Activated naive CD4-positive, alpha-beta T cell treated with anti-CD3 and anti-CD28 coated beads, Interleukin-2, amount 10 ng/mL, durations not matched to agents 7 days and 5 days (primary cell): Measurements from ENCODE around the gene ARHGAP44.

Experiments used
- CTCF ChIA-PET: fragments of 350-600 bp; sonication (Branson Sonifier 250); formaldehyde crosslinking; loops from one replicate; lab custom pipeline; 2021; ENCODE audit warnings: antibody characterized with exemption; lab: Charles Lee
- DNase-seq: peaks from one replicate; pipeline ENCODE4 v3.0.0-alpha.2; 2020
- H3K27ac Mint-ChIP-seq: one replicate; pipeline ENCODE4 v1.8.0; 2021; ENCODE audit warnings: mild to moderate bottlenecking, moderate library complexity, mixed read lengths
- H3K27me3 Mint-ChIP-seq: one replicate; pipeline ENCODE4 v1.8.0; 2021; ENCODE audit warnings: mild to moderate bottlenecking, mixed read lengths
- H3K36me3 Mint-ChIP-seq: one replicate; pipeline ENCODE4 v1.8.0; 2021; ENCODE audit warnings: mixed read lengths
- H3K4me1 Mint-ChIP-seq: one replicate; pipeline ENCODE4 v1.8.0; 2021; ENCODE audit warnings: mixed read lengths
- H3K4me3 Mint-ChIP-seq: one replicate; pipeline ENCODE4 v1.8.0; 2021; ENCODE audit warnings: mild to moderate bottlenecking, moderate library complexity, mixed read lengths
- H3K9me3 Mint-ChIP-seq: one replicate; pipeline ENCODE4 v1.8.0; 2021; ENCODE audit warnings: mixed read lengths

The ARHGAP44 gene

DNA sequence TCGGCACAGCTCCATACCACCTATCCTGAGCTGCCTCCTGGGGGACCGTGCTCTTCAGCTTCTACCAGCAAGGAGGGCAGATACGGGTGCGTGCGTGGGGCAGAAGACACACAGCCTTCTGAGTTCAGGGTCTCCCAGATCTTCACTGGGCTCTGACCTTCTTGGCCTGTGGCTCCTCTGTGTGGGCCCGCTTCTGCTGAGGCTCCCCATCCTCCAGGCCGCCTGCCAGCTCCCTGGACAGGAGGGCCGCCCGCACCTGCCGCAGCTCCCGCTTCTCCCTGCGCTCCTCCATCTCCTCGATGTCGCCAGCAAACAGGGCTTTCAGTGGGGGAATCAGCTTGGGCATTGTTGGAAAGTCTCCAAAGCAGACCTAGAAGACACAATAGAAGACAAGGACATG lies 203.4 kb downstream of the ARHGAP44 start:
- no peaks in the 10 kb centered on the region for H3K9me3 Mint-ChIP-seq
- no peaks in the 10 kb centered on the region for H3K4me1 Mint-ChIP-seq
- DNase-seq = no peak
- H3K27me3 Mint-ChIP-seq = no peaks in the 10 kb centered on the region
- H3K4me3 Mint-ChIP-seq = no peak overlapping the region
- CTCF ChIA-PET = interaction anchor here (0.8 kb wide), 1 partner anchor 38 kb away, joined by 3 read pairs; no protein-coding TSS in a partner anchor
- H3K36me3 Mint-ChIP-seq = peaks cover 58% of the 10 kb centered on the region
- H3K27ac Mint-ChIP-seq = no peak overlapping the region

DNA sequence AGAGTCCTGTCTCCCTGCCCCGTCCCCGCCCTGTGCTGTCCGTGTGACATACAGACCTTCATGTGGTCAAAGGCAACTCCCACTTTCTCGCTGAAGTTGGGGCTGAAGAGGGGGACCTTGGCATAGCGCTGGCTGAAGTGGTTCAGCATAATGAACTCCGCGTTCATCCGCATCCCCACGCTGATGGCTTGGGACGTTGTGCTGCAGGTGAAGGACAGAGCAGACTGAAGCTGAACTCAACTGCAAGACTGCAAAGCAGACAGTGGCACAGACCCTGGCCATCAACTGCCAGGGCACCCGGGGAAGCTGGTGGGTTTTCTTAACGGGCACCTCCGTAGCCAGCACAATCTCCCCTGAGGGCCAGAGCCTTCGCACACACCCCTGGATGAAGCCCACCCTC lies 204.3 kb downstream of the ARHGAP44 start:
- Mint-ChIP-seq H3K36me3 (peaks cover 64% of the 10 kb centered on the region), H3K27ac (peak overlapping the region; percentile 37), H3K4me3 (no peak overlapping the region), H3K4me1 (no peaks in the 10 kb centered on the region), H3K9me3 (no peaks in the 10 kb centered on the region), H3K27me3 (no peaks in the 10 kb centered on the region)
- DNase-seq = no peak
- CTCF ChIA-PET = no interaction called here

DNA sequence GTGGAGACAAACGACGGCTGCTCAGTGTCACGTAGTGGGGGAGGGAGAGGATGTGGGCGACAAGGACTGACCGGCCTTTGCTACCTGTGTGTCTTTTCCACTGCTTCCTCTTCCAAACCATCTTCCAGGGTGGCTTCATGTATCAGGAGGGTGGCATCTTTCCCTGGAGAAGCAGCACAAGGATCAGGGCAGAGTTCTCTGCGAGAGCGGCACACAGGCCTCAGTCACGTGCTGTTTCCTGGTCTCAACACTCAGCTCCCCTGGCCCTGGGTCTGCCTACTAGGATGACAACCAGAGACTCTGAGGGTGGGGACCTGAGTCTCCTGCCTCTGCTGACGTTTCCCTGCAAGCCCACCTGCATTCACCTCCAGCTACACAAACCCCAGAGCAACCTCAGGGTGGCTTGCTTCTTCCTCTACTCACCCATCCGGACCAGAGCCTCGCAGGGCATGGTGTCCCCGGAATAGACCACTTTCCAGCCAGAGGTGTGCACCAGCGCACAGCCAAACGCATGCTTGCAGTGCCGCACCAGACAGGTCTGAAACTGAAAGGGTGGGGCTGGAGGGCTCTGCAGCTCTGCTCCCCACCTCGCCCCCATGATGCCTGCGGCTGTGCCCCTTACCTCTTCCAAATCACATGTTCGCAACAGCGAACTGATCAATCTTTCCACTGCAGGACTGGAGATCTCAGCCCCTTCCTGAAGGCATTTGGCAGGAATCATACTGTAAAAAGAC lies 205.2 kb downstream of the ARHGAP44 start:
- Mint-ChIP-seq H3K36me3 (peaks cover 67% of the 10 kb centered on the region), H3K4me1 (no peaks in the 10 kb centered on the region), H3K4me3 (no peak overlapping the region), H3K27ac (no peak overlapping the region), H3K27me3 (no peaks in the 10 kb centered on the region), H3K9me3 (no peaks in the 10 kb centered on the region)
- CTCF ChIA-PET = interaction anchor here (2.0 kb wide), 1 partner anchor 9 kb away, joined by 7 read pairs; no protein-coding TSS in a partner anchor
- no peak for DNase-seq

DNA sequence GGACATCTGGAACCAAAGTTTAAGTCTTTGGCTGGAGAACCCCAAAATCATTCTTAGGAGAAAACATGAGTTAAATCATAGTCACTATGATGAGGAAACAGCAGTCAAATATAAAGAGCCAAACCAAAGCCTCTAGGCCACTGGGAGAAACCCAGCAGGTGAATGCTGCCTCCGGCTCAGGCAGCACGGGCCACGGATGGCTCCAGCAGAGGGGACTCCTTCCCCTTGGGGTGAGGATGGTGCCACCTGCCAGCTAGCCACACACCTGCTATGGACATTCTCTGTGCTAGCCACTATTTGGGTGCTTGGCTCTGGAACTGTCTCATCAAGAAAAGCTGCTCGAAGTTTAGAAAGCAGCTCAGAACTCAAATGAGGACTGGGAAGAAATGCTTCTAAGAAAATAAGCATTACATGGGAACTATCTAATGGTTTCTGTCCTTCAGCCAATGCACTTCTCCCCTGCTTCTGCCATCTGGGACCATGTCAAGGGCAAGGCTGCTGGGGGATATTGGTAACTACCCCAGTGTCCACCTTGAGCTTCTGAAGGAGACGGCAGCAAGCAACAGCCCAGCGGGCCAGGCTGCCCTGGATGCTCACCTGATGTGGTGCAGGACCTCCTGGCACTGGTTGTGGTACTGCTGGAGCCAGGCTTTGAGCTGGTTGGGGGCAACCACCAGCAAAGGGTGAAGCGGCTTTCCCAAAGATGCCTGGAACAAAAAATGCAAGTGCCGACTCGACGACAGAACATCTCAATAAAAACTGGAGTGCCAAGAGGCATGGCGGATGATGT lies 206.0 kb downstream of the ARHGAP44 start:
- Mint-ChIP-seq H3K27me3 (no peaks in the 10 kb centered on the region), H3K36me3 (peaks cover 63% of the 10 kb centered on the region), H3K27ac (no peak overlapping the region), H3K9me3 (no peaks in the 10 kb centered on the region), H3K4me3 (no peak overlapping the region), H3K4me1 (no peaks in the 10 kb centered on the region)
- CTCF ChIA-PET = interaction anchor here (2.0 kb wide), 1 partner anchor 8 kb away, joined by 7 read pairs; no protein-coding TSS in a partner anchor
- DNase-seq = no peak

DNA sequence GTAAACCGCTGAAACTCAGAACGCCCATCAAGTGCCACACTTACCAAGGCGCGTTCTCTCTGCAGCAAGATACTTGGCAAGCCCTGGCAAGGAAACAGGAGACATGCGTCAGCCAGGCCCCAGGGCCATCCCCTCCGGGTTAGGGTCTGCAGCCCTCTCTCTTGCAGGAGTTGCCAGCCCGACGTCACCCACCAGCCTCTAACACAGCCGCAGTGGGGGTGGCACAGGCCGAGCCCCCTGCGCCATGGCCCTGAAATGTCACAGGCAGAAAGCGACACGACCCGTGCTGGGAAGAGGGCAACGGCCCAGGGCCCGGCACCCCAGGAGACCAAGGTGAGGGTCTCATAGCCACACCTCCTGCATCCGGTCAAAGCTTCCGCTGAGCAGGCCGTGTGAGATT lies 206.6 kb downstream of the ARHGAP44 start:
- Mint-ChIP-seq H3K9me3 (no peaks in the 10 kb centered on the region), H3K36me3 (peaks cover 60% of the 10 kb centered on the region), H3K4me3 (no peak overlapping the region), H3K4me1 (no peaks in the 10 kb centered on the region), H3K27ac (no peak overlapping the region), H3K27me3 (no peaks in the 10 kb centered on the region)
- no peak for DNase-seq
- CTCF ChIA-PET = interaction anchor here (2.0 kb wide), 1 partner anchor 8 kb away, joined by 7 read pairs; no protein-coding TSS in a partner anchor

DNA sequence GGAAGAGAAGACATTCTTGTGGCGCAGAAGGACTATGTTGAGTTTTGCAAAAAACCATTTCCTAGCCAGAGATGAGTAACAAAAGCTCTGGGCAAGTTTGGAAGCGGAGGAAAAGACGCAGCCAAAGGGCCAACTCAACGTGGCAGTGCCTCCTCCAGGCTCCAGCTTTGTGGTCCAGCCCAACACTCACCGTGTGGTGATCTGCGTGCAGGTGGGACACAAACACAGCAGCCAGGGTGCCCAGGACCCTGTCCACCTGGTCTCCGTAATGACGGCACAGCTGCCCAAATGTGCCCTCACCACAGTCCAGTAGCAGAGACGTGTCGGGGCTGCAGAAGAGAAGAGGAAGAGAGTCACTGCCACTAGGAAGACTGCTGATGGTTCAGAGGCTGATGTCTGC lies 207.1 kb downstream of the ARHGAP44 start:
- CTCF ChIA-PET = no interaction called here
- Mint-ChIP-seq H3K27ac (no peak overlapping the region), H3K4me1 (no peaks in the 10 kb centered on the region), H3K9me3 (no peaks in the 10 kb centered on the region), H3K27me3 (no peaks in the 10 kb centered on the region), H3K4me3 (no peak overlapping the region), H3K36me3 (peaks cover 58% of the 10 kb centered on the region)
- no peak for DNase-seq

DNA sequence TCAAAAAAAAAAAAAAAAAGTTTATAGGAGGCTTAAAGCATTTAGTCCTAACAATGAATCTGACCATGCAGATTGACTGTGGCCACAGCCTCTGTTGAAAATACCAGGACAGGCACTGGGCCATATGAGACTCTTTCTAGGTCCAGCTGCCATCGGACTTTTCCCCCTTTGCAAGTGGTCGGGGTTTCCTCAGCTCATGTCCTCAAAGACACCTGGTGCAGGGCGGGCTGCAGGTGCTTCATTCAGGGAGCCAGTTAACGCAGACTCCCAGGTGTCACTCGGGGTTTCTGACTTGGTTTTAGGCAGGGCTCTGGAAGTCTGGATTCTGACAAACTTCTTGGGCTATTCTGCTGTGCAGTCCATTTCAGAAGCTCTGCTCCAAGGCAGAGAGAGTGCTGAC lies 207.6 kb downstream of the ARHGAP44 start:
- Mint-ChIP-seq H3K4me1 (no peaks in the 10 kb centered on the region), H3K27ac (no peak overlapping the region), H3K27me3 (no peaks in the 10 kb centered on the region), H3K9me3 (no peaks in the 10 kb centered on the region), H3K36me3 (peaks cover 53% of the 10 kb centered on the region), H3K4me3 (no peak overlapping the region)
- CTCF ChIA-PET = interaction anchor here (1.0 kb wide), 1 partner anchor 22 kb away, joined by 3 read pairs; no protein-coding TSS in a partner anchor
- no peak for DNase-seq

DNA sequence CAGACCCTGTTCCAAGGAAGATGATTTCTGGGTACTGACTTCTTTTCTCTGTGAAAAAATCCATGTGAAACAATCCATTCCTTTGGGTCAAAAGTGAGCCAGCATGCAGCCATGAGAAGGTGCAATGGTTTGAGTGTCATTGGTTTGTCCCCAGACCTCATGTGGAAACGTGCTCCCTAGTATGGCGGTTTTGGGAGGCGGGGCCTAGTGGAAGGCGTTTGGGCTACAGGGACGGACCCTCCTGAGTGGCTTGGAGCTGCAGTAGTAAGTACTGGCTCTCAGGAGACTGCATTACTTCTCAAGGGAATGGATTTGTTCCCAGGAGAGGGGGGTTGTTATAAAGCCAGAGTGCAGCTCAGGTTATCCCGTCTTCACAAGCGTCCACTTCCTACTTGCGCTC lies 209.2 kb downstream of the ARHGAP44 start:
- Mint-ChIP-seq H3K36me3 (peaks cover 43% of the 10 kb centered on the region), H3K4me1 (no peaks in the 10 kb centered on the region), H3K4me3 (no peak overlapping the region), H3K9me3 (no peaks in the 10 kb centered on the region), H3K27ac (no peak overlapping the region), H3K27me3 (no peaks in the 10 kb centered on the region)
- DNase-seq = no peak
- CTCF ChIA-PET = no interaction called here

DNA sequence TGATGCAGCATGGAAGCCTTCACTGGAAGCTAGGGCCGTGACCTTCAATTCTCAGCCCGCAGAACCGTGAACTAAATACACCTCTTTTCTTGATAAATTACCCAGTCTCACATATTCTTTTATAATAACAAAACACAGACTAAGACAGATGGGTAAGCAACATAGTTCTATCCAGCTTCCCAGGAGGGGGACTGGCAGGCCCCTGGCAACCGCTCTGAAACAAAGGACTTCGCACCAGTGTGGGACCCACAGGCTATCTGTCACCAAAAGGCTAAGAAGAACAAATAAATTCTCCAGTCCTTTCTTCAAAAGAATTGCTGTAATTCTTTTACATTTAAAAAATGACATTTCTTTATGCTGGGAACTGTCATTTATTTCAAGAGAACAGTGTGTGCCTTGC lies 209.6 kb downstream of the ARHGAP44 start:
- Mint-ChIP-seq H3K27ac (no peak overlapping the region), H3K27me3 (no peaks in the 10 kb centered on the region), H3K4me1 (no peaks in the 10 kb centered on the region), H3K4me3 (no peak overlapping the region), H3K36me3 (peaks cover 41% of the 10 kb centered on the region), H3K9me3 (no peaks in the 10 kb centered on the region)
- CTCF ChIA-PET = interaction anchor here (0.6 kb wide), 1 partner anchor 535 kb away, joined by 3 read pairs; no protein-coding TSS in a partner anchor
- DNase-seq = no peak

DNA sequence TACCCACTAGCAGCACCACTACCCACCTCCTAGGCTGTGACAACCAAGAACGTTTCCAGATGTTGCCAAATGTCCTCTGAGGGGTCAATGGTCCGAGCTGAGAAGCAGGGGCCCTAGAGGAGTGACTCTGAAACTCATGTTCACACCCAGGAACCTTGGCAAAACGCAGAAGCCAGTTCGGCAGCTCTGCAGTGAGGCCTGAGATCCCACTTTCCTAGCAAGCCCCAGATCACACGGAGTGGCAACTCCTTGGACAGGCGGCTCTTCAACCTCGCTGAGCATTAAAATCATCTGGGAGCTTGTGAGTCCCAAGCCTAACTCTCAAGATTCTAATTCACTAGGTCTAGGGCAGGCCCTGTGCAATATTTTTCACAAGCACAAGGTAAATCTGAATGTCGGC lies 211.3 kb downstream of the ARHGAP44 start:
- no peak for DNase-seq
- CTCF ChIA-PET = no interaction called here

DNA sequence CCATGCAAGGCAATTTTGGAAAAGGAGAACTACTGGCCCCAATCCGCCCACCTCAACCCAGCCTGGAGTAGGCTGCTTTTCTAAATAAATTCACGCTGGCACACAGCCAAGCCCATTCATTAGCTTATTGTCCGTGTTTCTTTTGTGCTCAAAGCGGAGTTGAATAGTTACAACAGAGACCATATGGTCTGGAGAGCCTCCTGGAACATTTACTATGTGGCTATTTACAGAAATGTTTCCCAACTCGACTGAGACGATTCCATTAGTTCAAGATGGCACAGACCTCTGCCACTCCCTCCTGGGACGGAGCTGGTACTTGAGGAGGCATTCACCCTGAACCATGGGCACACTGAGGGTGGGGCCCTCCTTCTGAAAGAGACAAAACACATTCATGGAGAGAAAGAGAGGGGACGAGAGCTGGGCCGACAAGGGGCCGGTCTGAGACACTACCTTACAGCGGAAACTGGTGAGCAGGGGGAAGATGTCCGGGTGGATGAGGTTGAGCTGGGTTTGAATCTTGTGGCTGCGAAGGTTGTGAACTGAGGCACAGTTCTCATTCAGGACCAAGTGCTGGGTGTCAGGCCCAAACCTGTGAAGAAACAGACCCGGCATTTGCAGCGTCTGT lies 212.8 kb downstream of the ARHGAP44 start:
- no peak overlapping the region for H3K27ac Mint-ChIP-seq
- CTCF ChIA-PET = interaction anchor here (0.6 to 4.1 kb wide), 7 partner anchors 9 to 748 kb away, joined by 3 to 22 read pairs (median 4); partner anchors contain the start of gene ELAC2
- H3K4me1 Mint-ChIP-seq = no peaks in the 10 kb centered on the region
- DNase-seq = no peak
- no peaks in the 10 kb centered on the region for H3K27me3 Mint-ChIP-seq
- H3K4me3 Mint-ChIP-seq = no peak overlapping the region
- no peaks in the 10 kb centered on the region for H3K9me3 Mint-ChIP-seq
- peaks cover 37% of the 10 kb centered on the region for H3K36me3 Mint-ChIP-seq

More for the DNA sequence above, 211.3 kb downstream of the ARHGAP44 start:
- Mint-ChIP-seq H3K36me3 (peaks cover 44% of the 10 kb centered on the region), H3K9me3 (no peaks in the 10 kb centered on the region), H3K4me3 (no peak overlapping the region), H3K27ac (no peak overlapping the region), H3K4me1 (no peaks in the 10 kb centered on the region), H3K27me3 (no peaks in the 10 kb centered on the region)

DNA sequence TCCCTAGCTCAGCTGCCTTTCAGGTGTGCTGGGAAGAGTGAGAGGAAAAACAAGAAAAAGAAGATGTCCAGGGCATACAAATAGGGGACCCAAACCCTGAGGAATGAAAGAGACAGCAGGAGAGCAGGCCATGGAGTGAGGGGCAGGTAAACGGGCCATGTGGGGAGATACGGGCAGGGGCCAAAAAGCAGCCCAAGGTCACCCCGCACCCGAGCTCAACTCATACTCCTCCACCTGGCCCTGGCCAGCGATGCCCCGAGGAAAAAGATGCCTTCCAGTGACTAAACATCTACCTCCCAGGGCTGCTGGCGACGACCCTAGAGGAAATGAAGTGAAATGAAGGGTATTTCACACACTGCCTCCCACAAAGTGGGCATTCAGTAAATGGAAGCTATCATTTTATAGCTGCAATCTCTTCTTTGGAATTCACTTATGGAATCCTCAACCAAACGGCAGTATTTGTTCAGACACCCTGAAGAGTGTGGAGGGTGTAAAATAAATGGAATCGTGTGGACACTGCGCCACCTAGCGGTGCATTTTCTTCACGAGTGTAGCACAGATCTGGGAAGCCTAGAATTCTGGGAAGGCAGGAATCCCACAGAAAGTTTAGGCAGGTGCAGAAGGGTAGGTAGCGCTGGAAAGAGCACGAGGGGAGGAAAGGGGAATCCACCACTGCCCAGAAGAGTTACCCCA lies 213.6 kb downstream of the ARHGAP44 start:
- H3K36me3 Mint-ChIP-seq = peaks cover 30% of the 10 kb centered on the region
- no peak overlapping the region for H3K27ac Mint-ChIP-seq
- no peak overlapping the region for H3K4me3 Mint-ChIP-seq
- DNase-seq = peak; percentile 57
- H3K27me3 Mint-ChIP-seq = no peaks in the 10 kb centered on the region
- CTCF ChIA-PET = interaction anchor here (0.8 to 4.1 kb wide), 7 partner anchors 8 to 749 kb away, joined by 4 to 22 read pairs (median 5); partner anchors contain the start of gene ELAC2
- H3K4me1 Mint-ChIP-seq = no peaks in the 10 kb centered on the region
- H3K9me3 Mint-ChIP-seq = no peaks in the 10 kb centered on the region

DNA sequence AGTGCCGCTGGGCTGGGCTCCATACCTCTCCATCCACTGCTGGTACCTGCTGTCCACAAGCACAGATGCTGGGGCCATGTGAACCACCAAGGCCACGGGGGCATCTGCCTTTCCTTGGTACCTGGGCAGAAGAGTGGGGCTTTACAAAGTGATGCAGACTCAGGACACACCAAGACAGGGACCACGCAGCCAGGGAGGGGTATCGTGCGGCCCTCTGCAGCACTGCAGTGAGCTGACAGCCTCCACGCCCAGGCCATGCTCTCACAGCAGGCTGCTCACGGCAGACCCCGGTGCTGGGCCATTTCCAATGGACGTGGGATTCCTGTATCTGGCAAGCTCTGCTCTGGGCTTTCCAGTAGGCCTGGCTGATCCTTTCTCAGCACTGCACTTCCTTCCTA lies 214.2 kb downstream of the ARHGAP44 start:
- peaks cover 29% of the 10 kb centered on the region for H3K36me3 Mint-ChIP-seq
- no peaks in the 10 kb centered on the region for H3K27me3 Mint-ChIP-seq
- CTCF ChIA-PET = interaction anchor here (1.0 to 4.1 kb wide), 6 partner anchors 8 to 749 kb away, joined by 3 to 22 read pairs (median 5); partner anchors contain the start of gene ELAC2
- H3K4me3 Mint-ChIP-seq = no peak overlapping the region
- no peaks in the 10 kb centered on the region for H3K4me1 Mint-ChIP-seq
- H3K9me3 Mint-ChIP-seq = no peaks in the 10 kb centered on the region
- DNase-seq = no peak
- no peak overlapping the region for H3K27ac Mint-ChIP-seq
